Right lobe of liver (tissue), 6 donors: ENCODE data around the gene AGT. TPM values are rescaled to one million over a fixed set of nuclear protein-coding genes. Genes with fewer than 3 reads are reported as not detected.

ENCODE experiments used
- ATAC-seq, 4 donors: fragments of 200-7000 bp; cut with Tn5 transposase; one replicate each; pipeline ENCODE4 v1.9.1; 2020; ENCODE audit warnings: mild to moderate bottlenecking in 4 of 4, moderate library complexity in 4 of 4
- DNase-seq, 3 donors: peaks; one replicate each; pipeline ENCODE4 v3.0.0-alpha.2; 2020
- H3K27ac ChIP-seq, 3 donors: fragments of 200-600 bp; one replicate each; pipeline ENCODE4 v1.8.0; 2022
- H3K27me3 ChIP-seq, 2 donors: fragments of 200-600 bp; one replicate each; pipeline ENCODE4 v1.8.0; 2022
- H3K36me3 ChIP-seq, 4 donors: fragments of 200-600 bp; sonication (generic) in 1 of 4; one replicate each; pipeline versions ENCODE4 v1.5.1 to v1.8.0; 2017 to 2022; ENCODE audit warnings: control low read depth in 1 of 4
- H3K4me1 ChIP-seq, 4 donors: fragments of 200-600 bp; sonication (generic) in 1 of 4; one replicate each; pipeline versions ENCODE4 v1.5.1 to v1.8.0; 2017 to 2022; ENCODE audit warnings: control low read depth in 1 of 4
- H3K4me3 ChIP-seq, 3 donors: fragments of 200-600 bp; one replicate each; pipeline ENCODE4 v1.8.0; 2022
- H3K9me3 ChIP-seq, 4 donors: fragments of 200-600 bp; sonication (generic) in 1 of 4; one replicate each; pipeline versions ENCODE4 v1.5.1 to v1.8.0; 2017 to 2022; ENCODE audit warnings: control low read depth in 1 of 4
- POLR2A ChIP-seq: fragments of 450-650 bp; IDR thresholded peaks from one replicate; pipeline ENCODE4 v1.6.1; 2017; ENCODE audit warnings: antibody characterized with exemption, mild to moderate bottlenecking
- WGBS: methylation state at CpG from one replicate; pipeline ENCODE4 v1.1.6; 2018; ENCODE audit warnings: low coverage, low lambda C conversion rate; ENCODE audit not compliant: insufficient coverage; ENCODE audit errors: missing lambda C conversion rate; 5-methylcytosine and 5-hydroxymethylcytosine counted together
- intact Hi-C, 2 donors: fragments of 100-400 bp; cut with DNase I; formaldehyde crosslinking; loops; one replicate each; pipeline versions ENCODE4 v1.11.2 to v1.14.1; 2022
- total RNA-seq, 6 experiments: library from RNA; depleted of rRNA in 2 of 6; stranded (reverse); fragments of >200 nt in 2 of 6; fragmentation: NEBNext Ultra II Directional in 3 of 6; extraction: Animal tissue kit (Norgen Biotek cat#: 25700) in 3 of 6; gene quantifications; one replicate each; pipeline versions ENCODE4 v1.1.0 to v1.2.4, GENCODE V29; 2016 to 2023
- TF ChIP-seq, protein P1 (sequence below), 4 donors: fragments of 200-600 bp in 3 of 4; fragments of 450-650 bp in 1 of 4; IDR thresholded peaks; one replicate each; pipeline versions ENCODE4 v1.5.1 to v1.8.0; 2016 to 2022; ENCODE audit warnings: antibody characterized with exemption in 4 of 4, mild to moderate bottlenecking in 2 of 4
- donor health status: DM: no; HTN: yes; CAD: no.
- donor health status: DM: no; HTN: no; CAD: no.
- donor health status: DM: no; HTN: no; CAD: no.
- donor health status: DM: no; HTN: yes; CAD: no.
- donor health status: DM: no; HTN: yes; CAD: no.

AGT gene
- total RNA-seq, 6 experiments from 2014 or later = 1,076 to 2,346 (median 1,911) TPM

DNA sequence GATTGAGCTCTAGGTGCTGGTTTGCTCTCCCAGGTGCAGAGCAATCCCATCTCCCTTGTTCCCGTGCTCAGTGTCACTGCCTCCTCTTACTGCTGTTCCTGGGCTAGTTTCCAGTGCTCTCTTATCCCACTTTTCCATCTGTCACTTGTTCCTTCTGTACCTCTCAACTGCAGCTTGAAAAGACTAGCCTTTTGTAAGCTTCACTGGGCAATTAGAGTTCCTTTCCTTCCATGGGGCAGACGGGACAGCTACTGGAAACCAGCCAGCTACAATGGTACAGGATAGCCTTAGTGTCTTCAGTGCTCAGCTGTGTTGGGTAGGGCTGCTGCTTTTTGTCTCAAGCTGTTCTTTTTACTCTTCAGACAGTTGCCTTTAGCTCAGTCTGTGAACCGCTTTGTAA lies 31.6 kb downstream of the AGT start:
- TF ChIP-seq, protein P1, sequence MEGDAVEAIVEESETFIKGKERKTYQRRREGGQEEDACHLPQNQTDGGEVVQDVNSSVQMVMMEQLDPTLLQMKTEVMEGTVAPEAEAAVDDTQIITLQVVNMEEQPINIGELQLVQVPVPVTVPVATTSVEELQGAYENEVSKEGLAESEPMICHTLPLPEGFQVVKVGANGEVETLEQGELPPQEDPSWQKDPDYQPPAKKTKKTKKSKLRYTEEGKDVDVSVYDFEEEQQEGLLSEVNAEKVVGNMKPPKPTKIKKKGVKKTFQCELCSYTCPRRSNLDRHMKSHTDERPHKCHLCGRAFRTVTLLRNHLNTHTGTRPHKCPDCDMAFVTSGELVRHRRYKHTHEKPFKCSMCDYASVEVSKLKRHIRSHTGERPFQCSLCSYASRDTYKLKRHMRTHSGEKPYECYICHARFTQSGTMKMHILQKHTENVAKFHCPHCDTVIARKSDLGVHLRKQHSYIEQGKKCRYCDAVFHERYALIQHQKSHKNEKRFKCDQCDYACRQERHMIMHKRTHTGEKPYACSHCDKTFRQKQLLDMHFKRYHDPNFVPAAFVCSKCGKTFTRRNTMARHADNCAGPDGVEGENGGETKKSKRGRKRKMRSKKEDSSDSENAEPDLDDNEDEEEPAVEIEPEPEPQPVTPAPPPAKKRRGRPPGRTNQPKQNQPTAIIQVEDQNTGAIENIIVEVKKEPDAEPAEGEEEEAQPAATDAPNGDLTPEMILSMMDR (IDR thresholded peaks at IDR 0.05) = no peak
- TF ChIP-seq POLR2A = no peak
- ATAC-seq (peak in 3 of 4 donors; percentile 21 to 42 (median 27)), DNase-seq (no peak)
- no peaks in the 10 kb centered on the region for H3K27me3 ChIP-seq
- H3K4me1 ChIP-seq = peaks cover 0 to 44% (median 19%) of the 10 kb centered on the region in 4 donors
- peaks cover 0 to 21% (median 6%) of the 10 kb centered on the region in 4 donors for H3K36me3 ChIP-seq
- WGBS = 41% methylated on average over 3 of the region's 3 CpGs
- H3K9me3 ChIP-seq = no peaks in the 10 kb centered on the region
- intact Hi-C loops = no loop called here
- peak overlapping the region in 1 of 3 donors; percentile 83 for H3K27ac ChIP-seq
- H3K4me3 ChIP-seq = no peak overlapping the region

- Histone ChIP-seq H3K4me1 (peaks cover 0 to 44% (median 19%) of the 10 kb centered on the region in 4 donors), H3K4me3 (no peak overlapping the region), H3K36me3 (peaks cover 0 to 14% (median 3%) of the 10 kb centered on the region in 4 donors), H3K27ac (peak overlapping the region in 1 of 3 donors; percentile 83), H3K9me3 (no peaks in the 10 kb centered on the region), H3K27me3 (no peaks in the 10 kb centered on the region)
- intact Hi-C loops = no loop called here
- peak; percentile 60 to 91 (median 68) for ATAC-seq
- no peak for DNase-seq
- TF ChIP-seq, protein P1 (IDR thresholded peaks at IDR 0.05) = no peak
- TF ChIP-seq POLR2A = no peak
- WGBS = 18% methylated on average over 2 of the region's 2 CpGs
Measured at GRCh38 chr1:230681599-230681998, 32.3 kb downstream of the AGT start.

GRCh38 chr1:230680300-230681025 lies 33.5 kb downstream of the AGT start:
- 20% methylated on average over 4 of the region's 4 CpGs for WGBS
- peak; percentile 67 to 81 (median 73) for ATAC-seq
- H3K9me3 ChIP-seq = no peaks in the 10 kb centered on the region
- intact Hi-C loops = no loop called here
- H3K4me3 ChIP-seq = peak overlapping the region in 1 of 3 donors; percentile 16
- H3K27me3 ChIP-seq = no peaks in the 10 kb centered on the region
- DNase-seq = no peak
- H3K36me3 ChIP-seq = peaks cover 0 to 6% (median 2%) of the 10 kb centered on the region in 4 donors
- H3K27ac ChIP-seq = peak overlapping the region in 2 of 3 donors; percentile 83 to 84
- TF ChIP-seq POLR2A = no peak
- TF ChIP-seq, protein P1 (IDR thresholded peaks at IDR 0.05) = no peak
- H3K4me1 ChIP-seq = peaks cover 0 to 44% (median 19%) of the 10 kb centered on the region in 4 donors

- peaks cover 0 to 39% (median 19%) of the 10 kb centered on the region in 4 donors for H3K4me1 ChIP-seq
- intact Hi-C loops = no loop called here
- H3K27ac ChIP-seq = peak overlapping the region in 2 of 3 donors; percentile 83 to 84
- 75% methylated on average over 2 of the region's 2 CpGs for WGBS
- DNase-seq = no peak
- no peaks in the 10 kb centered on the region for H3K9me3 ChIP-seq
- no peak overlapping the region for H3K4me3 ChIP-seq
- no peaks in the 10 kb centered on the region for H3K27me3 ChIP-seq
- peaks cover 0 to 10% (median 2%) of the 10 kb centered on the region in 4 donors for H3K36me3 ChIP-seq
- ATAC-seq = no peak
- TF ChIP-seq, protein P1 (IDR thresholded peaks at IDR 0.05) = no peak
- TF ChIP-seq POLR2A = no peak
Measured at GRCh38 chr1:230679825-230680224, 34.1 kb downstream of the AGT start.
